HG02970 (cell line): ENCODE data around the gene HBZ.
"Not testable (repeated sequence)": the region's sequence is repeated elsewhere in the genome, so short reads cannot be mapped to it uniquely, and the experiment has no call there.

Experiments
- ATAC-seq: cut with Tn5 transposase; IDR thresholded peaks from one replicate; pipeline ENCODE4 v1.9.1; 2021; ENCODE audit warnings: mild to moderate bottlenecking, moderate library complexity, moderate number of reproducible peaks; ENCODE audit not compliant: unreplicated experiment, low FRiP score

Gene HBZ

GRCh38 chr16:177394-177822 lies 25.0 kb downstream of the HBZ start:
- no peak for ATAC-seq

- ATAC-seq: no peak
Measured at GRCh38 chr16:177981-178667, 25.7 kb downstream of the HBZ start.

- no peak for ATAC-seq
Measured at GRCh38 chr16:178668-179015, 26.2 kb downstream of the HBZ start.

GRCh38 chr16:179211-180092 lies 27.0 kb downstream of the HBZ start:
- no peak for ATAC-seq

GRCh38 chr16:180101-180675 lies 27.7 kb downstream of the HBZ start, which contains the start of gene HBQ1:
TSS of gene HBQ1 (plus strand) at chr16:180459. CDS start at chr16:180487, 28 bp downstream.
- ATAC-seq: no peak

GRCh38 chr16:180681-181564 lies 28.5 kb downstream of the HBZ start:
- no peak for ATAC-seq

- no peak for ATAC-seq
Measured at GRCh38 chr16:181565-182021, 29.1 kb downstream of the HBZ start.

- no peak for ATAC-seq
Measured at GRCh38 chr16:183005-183404, 30.6 kb downstream of the HBZ start.

- no peak for ATAC-seq
Measured at GRCh38 chr16:185213-185612, 32.8 kb downstream of the HBZ start.

- no peak for ATAC-seq
Measured at GRCh38 chr16:185691-186090, 33.2 kb downstream of the HBZ start.

- no peak for ATAC-seq
Measured at GRCh38 chr16:187330-187729, 34.9 kb downstream of the HBZ start.

- no peak for ATAC-seq
Measured at GRCh38 chr16:188674-189073, 36.2 kb downstream of the HBZ start.

- no peak for ATAC-seq
Measured at GRCh38 chr16:189604-190186, 37.3 kb downstream of the HBZ start.

GRCh38 chr16:191831-192230 lies 39.4 kb downstream of the HBZ start:
- ATAC-seq: no peak

GRCh38 chr16:192686-193085 lies 40.2 kb downstream of the HBZ start:
- no peak for ATAC-seq

GRCh38 chr16:193441-193840 lies 41.0 kb downstream of the HBZ start:
- ATAC-seq: no peak

GRCh38 chr16:194516-194915 lies 42.1 kb downstream of the HBZ start:
- ATAC-seq: no peak

- no peak for ATAC-seq
Measured at GRCh38 chr16:200388-200787, 47.9 kb downstream of the HBZ start.

GRCh38 chr16:203246-203645 lies 50.8 kb downstream of the HBZ start:
- no peak for ATAC-seq

- not testable (repeated sequence) for ATAC-seq
Measured at GRCh38 chr16:204046-204445, 51.6 kb downstream of the HBZ start.
